COLO668 (cell line): Measurements from ENCODE around the gene DNAH10.

ENCODE experiments used
- DNase-seq: peaks from one replicate; lab custom pipeline; 2025; ENCODE audit not compliant: unreplicated experiment; lab: John Stamatoyannopoulos, UW

DNAH10 gene

GRCh38 chr12:123962513-123962912 is 200.4 kb downstream of the DNAH10 start:
- no peak for DNase-seq

GRCh38 chr12:123963821-123964220 is 201.7 kb downstream of the DNAH10 start:
- DNase-seq: no peak

GRCh38 chr12:123965382-123965781 is 203.3 kb downstream of the DNAH10 start:
- no peak for DNase-seq

GRCh38 chr12:123966596-123966995 is 204.5 kb downstream of the DNAH10 start:
- no peak for DNase-seq

GRCh38 chr12:123967121-123967586 is 205.1 kb downstream of the DNAH10 start:
- no peak for DNase-seq

- no peak for DNase-seq
Observed at GRCh38 chr12:123971449-123971769, 209.3 kb downstream of the DNAH10 start.

- DNase-seq: peak; percentile 57
Observed at GRCh38 chr12:123971770-123972456, 209.8 kb downstream of the DNAH10 start.

- peak; percentile 100 for DNase-seq
Observed at GRCh38 chr12:123972457-123973401, 210.6 kb downstream of the DNAH10 start, which contains the start of the genes CCDC92 and ZNF664. CCDC92 (minus strand) TSS chr12:123972831; CDS start chr12:123944305, 28,526 bp downstream. ZNF664 (plus strand) TSS chr12:123973215; CDS start chr12:124012145, 38,930 bp downstream.

GRCh38 chr12:123973552-123974341 is 211.6 kb downstream of the DNAH10 start:
- DNase-seq: peak; percentile 66

GRCh38 chr12:123976227-123976826 is 214.2 kb downstream of the DNAH10 start:
- no peak for DNase-seq

- DNase-seq: no peak
Observed at GRCh38 chr12:123979566-123979965, 217.5 kb downstream of the DNAH10 start.

- no peak for DNase-seq
Observed at GRCh38 chr12:123982269-123982668, 220.2 kb downstream of the DNAH10 start.

- DNase-seq: peak; percentile 38
Observed at GRCh38 chr12:123983822-123984485, 221.9 kb downstream of the DNAH10 start.

GRCh38 chr12:123984903-123985302 is 222.8 kb downstream of the DNAH10 start:
- no peak for DNase-seq
